GM12873 (cell line): Measurements from ENCODE around the gene PCDHGA6.
A peak's percentile ranks its signal among the peaks of the same experiment; 100 is the strongest.

ENCODE experiments used
- TF ChIP-seq, protein P1 (sequence below): IDR thresholded peaks from 2 replicates; pipeline ENCODE4 v1.5.1; 2012; ENCODE audit warnings: low read depth, mild to moderate bottlenecking, moderate library complexity, low read length, control low read depth; ENCODE audit not compliant: insufficient read depth; ENCODE audit errors: missing control alignments

The PCDHGA6 gene

DNA sequence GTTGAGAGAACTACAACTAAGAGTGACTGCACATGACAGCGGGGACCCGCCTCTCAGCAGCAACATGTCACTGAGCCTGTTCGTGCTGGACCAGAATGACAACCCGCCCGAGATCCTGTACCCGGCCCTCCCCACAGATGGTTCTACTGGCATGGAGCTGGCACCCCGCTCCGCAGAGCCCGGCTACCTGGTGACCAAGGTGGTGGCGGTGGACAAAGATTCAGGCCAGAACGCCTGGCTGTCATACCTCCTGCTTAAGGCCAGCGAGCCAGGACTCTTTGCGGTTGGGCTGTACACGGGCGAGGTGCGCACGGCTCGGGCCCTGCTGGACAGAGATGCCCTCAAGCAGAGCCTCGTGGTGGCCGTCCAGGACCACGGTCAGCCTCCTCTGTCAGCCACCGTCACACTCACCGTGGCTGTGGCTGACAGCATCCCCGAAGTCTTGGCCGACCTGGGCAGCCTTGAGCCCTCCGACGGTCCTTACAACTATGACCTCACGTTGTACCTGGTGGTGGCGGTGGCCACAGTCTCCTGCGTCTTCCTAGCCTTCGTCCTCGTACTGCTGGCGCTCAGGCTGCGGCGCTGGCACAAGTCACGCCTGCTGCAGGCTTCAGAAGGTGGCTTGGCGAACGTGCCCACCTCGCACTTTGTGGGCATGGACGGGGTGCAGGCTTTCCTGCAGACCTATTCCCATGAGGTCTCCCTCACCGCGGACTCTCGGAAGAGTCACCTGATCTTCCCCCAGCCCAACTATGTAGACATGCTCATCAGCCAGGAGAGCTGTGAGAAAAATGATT lies 11.0 kb downstream of the PCDHGA6 start:
- TF ChIP-seq, protein P1, sequence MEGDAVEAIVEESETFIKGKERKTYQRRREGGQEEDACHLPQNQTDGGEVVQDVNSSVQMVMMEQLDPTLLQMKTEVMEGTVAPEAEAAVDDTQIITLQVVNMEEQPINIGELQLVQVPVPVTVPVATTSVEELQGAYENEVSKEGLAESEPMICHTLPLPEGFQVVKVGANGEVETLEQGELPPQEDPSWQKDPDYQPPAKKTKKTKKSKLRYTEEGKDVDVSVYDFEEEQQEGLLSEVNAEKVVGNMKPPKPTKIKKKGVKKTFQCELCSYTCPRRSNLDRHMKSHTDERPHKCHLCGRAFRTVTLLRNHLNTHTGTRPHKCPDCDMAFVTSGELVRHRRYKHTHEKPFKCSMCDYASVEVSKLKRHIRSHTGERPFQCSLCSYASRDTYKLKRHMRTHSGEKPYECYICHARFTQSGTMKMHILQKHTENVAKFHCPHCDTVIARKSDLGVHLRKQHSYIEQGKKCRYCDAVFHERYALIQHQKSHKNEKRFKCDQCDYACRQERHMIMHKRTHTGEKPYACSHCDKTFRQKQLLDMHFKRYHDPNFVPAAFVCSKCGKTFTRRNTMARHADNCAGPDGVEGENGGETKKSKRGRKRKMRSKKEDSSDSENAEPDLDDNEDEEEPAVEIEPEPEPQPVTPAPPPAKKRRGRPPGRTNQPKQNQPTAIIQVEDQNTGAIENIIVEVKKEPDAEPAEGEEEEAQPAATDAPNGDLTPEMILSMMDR = no peak

DNA sequence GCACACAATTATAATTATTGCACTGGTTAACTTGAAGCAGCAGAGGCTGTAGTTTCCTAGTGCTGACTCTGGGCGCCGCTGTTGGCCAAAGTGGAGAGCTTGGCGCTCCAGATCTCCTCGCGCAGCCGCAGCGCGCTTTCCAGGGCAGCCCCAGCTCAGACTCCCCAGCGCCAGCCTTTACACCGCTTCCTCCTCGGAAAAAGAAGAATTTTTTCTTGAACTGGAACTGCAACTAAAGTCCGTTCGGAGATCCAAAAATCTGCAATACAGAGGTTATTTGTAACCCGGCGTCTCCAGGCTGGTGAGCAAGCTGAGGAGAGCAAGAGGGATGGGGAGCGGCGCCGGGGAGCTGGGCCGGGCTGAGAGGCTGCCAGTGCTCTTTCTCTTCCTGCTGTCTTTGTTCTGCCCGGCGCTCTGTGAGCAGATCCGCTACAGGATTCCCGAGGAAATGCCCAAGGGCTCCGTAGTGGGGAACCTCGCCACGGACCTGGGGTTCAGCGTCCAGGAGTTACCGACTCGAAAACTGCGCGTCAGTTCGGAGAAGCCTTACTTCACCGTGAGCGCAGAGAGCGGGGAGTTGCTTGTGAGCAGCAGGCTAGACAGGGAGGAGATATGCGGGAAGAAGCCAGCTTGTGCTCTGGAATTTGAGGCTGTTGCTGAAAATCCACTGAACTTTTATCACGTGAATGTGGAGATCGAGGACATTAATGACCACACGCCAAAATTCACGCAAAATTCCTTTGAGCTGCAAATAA lies 14.0 kb downstream of the PCDHGA6 start, which contains the start of gene PCDHGB4:
TSS of gene PCDHGB4 (plus strand) at position 142 of the 755 bp plus-strand sequence. CDS start at position 329, 187 bp downstream.
- TF ChIP-seq, protein P1 = peak; percentile 25

DNA sequence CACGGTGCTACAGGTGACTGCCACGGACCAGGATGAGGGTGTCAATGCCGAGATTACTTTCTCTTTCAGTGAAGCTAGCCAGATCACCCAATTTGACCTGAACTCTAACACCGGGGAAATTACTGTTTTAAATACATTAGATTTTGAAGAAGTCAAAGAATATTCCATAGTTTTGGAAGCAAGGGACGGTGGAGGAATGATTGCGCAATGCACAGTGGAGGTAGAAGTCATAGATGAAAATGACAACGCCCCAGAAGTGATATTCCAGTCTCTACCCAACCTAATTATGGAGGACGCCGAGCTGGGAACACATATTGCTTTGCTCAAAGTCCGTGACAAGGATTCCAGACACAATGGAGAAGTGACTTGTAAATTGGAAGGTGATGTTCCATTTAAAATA lies 15.0 kb downstream of the PCDHGA6 start:
- TF ChIP-seq, protein P1 = no peak

DNA sequence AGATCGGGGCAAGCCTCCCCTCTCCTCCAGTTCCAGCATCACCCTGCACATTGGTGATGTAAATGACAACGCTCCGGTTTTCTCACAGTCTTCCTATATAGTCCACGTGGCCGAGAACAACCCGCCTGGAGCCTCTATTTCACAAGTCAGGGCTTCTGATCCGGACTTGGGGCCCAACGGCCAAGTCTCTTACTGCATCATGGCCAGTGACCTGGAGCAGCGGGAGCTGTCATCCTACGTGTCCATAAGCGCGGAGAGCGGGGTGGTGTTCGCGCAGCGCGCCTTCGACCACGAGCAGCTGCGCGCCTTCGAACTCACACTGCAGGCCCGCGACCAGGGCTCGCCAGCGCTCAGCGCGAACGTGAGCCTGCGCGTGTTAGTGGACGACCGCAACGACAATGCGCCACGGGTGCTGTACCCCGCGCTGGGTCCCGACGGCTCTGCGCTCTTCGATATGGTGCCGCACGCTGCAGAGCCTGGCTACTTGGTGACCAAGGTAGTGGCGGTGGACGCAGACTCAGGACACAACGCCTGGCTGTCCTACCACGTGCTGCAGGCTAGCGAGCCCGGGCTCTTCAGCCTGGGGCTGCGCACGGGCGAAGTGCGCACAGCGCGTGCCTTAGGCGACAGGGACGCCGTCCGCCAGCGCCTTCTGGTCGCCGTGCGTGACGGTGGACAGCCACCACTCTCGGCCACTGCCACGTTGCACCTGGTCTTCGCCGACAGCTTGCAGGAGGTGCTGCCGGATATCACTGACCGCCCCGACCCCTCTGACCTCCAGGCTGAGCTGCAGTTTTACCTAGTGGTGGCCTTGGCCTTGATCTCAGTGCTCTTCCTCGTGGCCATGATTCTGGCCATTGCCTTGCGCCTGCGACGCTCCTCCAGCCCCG lies 15.7 kb downstream of the PCDHGA6 start:
- TF ChIP-seq, protein P1 = no peak

DNA sequence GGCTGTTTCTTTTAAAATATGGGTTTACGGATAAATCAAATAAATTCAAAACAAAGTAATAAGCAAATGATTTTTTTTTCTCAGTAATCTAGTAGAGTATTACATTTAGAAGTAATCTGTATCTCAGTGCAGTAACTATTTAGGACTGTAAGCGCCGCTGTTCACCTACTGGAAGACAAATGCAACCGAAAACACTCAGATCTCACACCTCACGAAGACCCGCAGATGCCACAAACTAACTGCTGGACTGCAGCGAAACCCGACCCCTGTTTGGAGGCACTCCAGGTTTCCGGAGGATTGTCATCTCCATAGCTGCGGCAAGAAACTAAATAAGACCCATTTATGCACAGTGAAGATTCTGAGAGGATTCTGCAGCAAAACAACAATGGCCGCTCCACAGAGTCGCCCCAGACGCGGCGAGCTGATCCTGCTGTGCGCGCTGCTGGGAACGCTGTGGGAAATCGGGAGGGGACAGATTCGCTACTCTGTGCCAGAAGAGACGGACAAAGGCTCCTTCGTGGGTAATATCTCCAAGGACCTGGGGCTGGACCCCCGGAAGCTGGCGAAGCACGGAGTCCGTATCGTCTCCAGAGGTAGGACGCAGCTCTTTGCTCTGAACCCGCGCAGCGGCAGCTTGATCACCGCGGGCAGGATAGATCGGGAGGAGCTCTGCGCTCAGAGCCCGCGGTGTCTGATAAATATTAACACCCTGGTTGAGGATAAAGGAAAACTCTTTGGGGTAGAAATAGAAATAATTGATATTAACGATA lies 18.9 kb downstream of the PCDHGA6 start, which contains the start of gene PCDHGA8:
TSS of gene PCDHGA8 (plus strand) at position 205 of the 770 bp plus-strand sequence. CDS start at position 386, 181 bp downstream.
- TF ChIP-seq, protein P1 = peak; percentile 27

DNA sequence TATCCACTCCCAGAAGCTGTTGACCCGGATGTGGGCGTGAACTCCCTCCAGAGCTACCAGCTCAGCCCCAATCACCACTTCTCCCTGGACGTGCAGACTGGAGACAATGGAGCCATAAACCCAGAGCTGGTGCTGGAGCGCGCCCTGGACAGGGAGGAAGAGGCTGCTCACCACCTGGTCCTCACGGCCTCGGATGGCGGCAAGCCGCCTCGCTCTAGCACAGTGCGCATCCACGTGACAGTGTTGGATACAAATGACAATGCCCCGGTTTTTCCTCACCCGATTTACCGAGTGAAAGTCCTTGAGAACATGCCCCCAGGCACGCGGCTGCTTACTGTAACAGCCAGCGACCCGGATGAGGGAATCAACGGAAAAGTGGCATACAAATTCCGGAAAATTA lies 19.6 kb downstream of the PCDHGA6 start:
- TF ChIP-seq, protein P1 = no peak
